ENCODE data around the gene CSRP2. TPM values are rescaled to one million over a fixed set of nuclear protein-coding genes. Genes with fewer than 3 reads are reported as not detected.

The CSRP2 gene
- total RNA-seq, 1 experiment from 2014 or later: 36.1 TPM

GRCh38 chr12:76847260-76847659 lies 31.6 kb downstream of the CSRP2 start:
- H3K27me3 ChIP-seq (ENCODE audit: insufficient read depth, low read length): no peaks in the 10 kb centered on the region

More at GRCh38 chr12:76847260-76847659, 31.6 kb downstream of the CSRP2 start:
- Histone ChIP-seq H2AFZ (ENCODE audit: low read depth, low read length, poor library complexity, severe bottlenecking) (no peak overlapping the region), H3K9ac (ENCODE audit: low read length) (no peak overlapping the region), H3K27ac (ENCODE audit: low read depth, low read length) (no peak overlapping the region), H3K4me3 (replicated peaks in 1 of 2; ENCODE audit: low read depth in 1 of 2, low read length in 2 of 2) (no peak overlapping the region), H3K4me1 (ENCODE audit: control insufficient read depth in 1 of 2, insufficient read depth in 2 of 2, low read length in 2 of 2) (no peaks in the 10 kb centered on the region), H4K20me1 (ENCODE audit: insufficient read depth) (no peaks in the 10 kb centered on the region), H3K9me2 (ENCODE audit: insufficient read depth) (no peaks in the 10 kb centered on the region), H3K36me3 (ENCODE audit: control insufficient read depth in 1 of 2, insufficient read depth in 2 of 2, low read length in 2 of 2) (peaks cover 0 to 4% of the 10 kb centered on the region in 2 experiments; a peak in 1 of 4 replicates), H3K79me2 (ENCODE audit: insufficient read depth, low read length) (no peaks in the 10 kb centered on the region), H3K4me2 (ENCODE audit: low read length) (no peak overlapping the region), H3K9me3 (ENCODE audit: control insufficient read depth in 1 of 2, insufficient read depth in 1 of 2, low read depth in 1 of 2, low read length in 2 of 2) (no peaks in the 10 kb centered on the region)
- ChIA-PET POLR2A (no interaction called here), CTCF (no interaction called here), RAD21 (ENCODE audit: low non-redundant PET in 1 of 2, low total read pairs in 2 of 2, uncharacterized antibody in 2 of 2, unreplicated experiment in 2 of 2) (interaction anchor here in 1 of 2 experiments (0.9 kb wide), 1 partner anchor 226 kb away, joined by 3 read pairs; no protein-coding TSS in a partner anchor)
- no TSS peak for BruUV-seq (replicated peaks)
- ATAC-seq (no peak), DNase-seq (ENCODE audit: low read depth, low spot score) (no peak)
- intact Hi-C loops (cut with micrococcal nuclease): no loop called here
- TF ChIP-seq TCF7L2 (IDR thresholded peaks at IDR 0.05; ENCODE audit: borderline replicate concordance, extremely low read depth, insufficient read depth, insufficient read length) (no peak), CBX3 (IDR thresholded peaks at IDR 0.05; ENCODE audit: low read depth) (no peak), FOSL1 (IDR thresholded peaks at IDR 0.05; ENCODE audit: low read depth) (no peak), POLR2AphosphoS5 (IDR thresholded peaks at IDR 0.05; ENCODE audit: low read depth, low read length) (no peak), EZH2phosphoT487 (IDR thresholded peaks at IDR 0.05; ENCODE audit: borderline replicate concordance) (no peak), ELF1 (IDR thresholded peaks at IDR 0.05; ENCODE audit: borderline replicate concordance, low read depth) (no peak), JUND (IDR thresholded peaks at IDR 0.05) (no peak), CEBPB (IDR thresholded peaks at IDR 0.05; ENCODE audit: low read depth) (no peak), YY1 (IDR thresholded peaks at IDR 0.05; ENCODE audit: extremely low read depth, insufficient replicate concordance, low read depth, low read length) (no peak), SRF (IDR thresholded peaks at IDR 0.05; ENCODE audit: low read depth) (no peak), ZBTB33 (IDR thresholded peaks at IDR 0.05; ENCODE audit: extremely low read depth, insufficient replicate concordance, low read length) (no peak), CTCF (IDR thresholded peaks at IDR 0.05 in 2 of 3, conservative IDR thresholded peaks at IDR 0.05 in 1 of 3; ENCODE audit: borderline replicate concordance in 1 of 3, insufficient read depth in 1 of 3, low read depth in 2 of 3, low read length in 2 of 3) (no peak), ZNF274 (IDR thresholded peaks at IDR 0.05; ENCODE audit: low read depth, low read length) (no peak)
- TF ChIP-seq, protein P1, sequence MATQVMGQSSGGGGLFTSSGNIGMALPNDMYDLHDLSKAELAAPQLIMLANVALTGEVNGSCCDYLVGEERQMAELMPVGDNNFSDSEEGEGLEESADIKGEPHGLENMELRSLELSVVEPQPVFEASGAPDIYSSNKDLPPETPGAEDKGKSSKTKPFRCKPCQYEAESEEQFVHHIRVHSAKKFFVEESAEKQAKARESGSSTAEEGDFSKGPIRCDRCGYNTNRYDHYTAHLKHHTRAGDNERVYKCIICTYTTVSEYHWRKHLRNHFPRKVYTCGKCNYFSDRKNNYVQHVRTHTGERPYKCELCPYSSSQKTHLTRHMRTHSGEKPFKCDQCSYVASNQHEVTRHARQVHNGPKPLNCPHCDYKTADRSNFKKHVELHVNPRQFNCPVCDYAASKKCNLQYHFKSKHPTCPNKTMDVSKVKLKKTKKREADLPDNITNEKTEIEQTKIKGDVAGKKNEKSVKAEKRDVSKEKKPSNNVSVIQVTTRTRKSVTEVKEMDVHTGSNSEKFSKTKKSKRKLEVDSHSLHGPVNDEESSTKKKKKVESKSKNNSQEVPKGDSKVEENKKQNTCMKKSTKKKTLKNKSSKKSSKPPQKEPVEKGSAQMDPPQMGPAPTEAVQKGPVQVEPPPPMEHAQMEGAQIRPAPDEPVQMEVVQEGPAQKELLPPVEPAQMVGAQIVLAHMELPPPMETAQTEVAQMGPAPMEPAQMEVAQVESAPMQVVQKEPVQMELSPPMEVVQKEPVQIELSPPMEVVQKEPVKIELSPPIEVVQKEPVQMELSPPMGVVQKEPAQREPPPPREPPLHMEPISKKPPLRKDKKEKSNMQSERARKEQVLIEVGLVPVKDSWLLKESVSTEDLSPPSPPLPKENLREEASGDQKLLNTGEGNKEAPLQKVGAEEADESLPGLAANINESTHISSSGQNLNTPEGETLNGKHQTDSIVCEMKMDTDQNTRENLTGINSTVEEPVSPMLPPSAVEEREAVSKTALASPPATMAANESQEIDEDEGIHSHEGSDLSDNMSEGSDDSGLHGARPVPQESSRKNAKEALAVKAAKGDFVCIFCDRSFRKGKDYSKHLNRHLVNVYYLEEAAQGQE (IDR thresholded peaks at IDR 0.05; ENCODE audit: low read depth): no peak
- TF ChIP-seq, protein P2, sequence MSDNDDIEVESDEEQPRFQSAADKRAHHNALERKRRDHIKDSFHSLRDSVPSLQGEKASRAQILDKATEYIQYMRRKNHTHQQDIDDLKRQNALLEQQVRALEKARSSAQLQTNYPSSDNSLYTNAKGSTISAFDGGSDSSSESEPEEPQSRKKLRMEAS (IDR thresholded peaks at IDR 0.05): no peak

All from HCT116 (cell line).